Stimulated activated naive CD8-positive, alpha-beta T cell treated with anti-CD3 and anti-CD28 coated beads, Interleukin-15, Interleukin-2, amounts not matched to agents 100 ng/mL and 50 ng/mL, for 24 hours (primary cell): ENCODE results near the gene MPEG1.

Experiments
- H3K27ac Mint-ChIP-seq: one replicate; pipeline ENCODE4 v1.8.0; 2021; ENCODE audit warnings: mild to moderate bottlenecking, mixed read lengths
- H3K27me3 Mint-ChIP-seq: one replicate; pipeline ENCODE4 v1.8.0; 2021; ENCODE audit warnings: mixed read lengths
- H3K36me3 Mint-ChIP-seq: one replicate; pipeline ENCODE4 v1.8.0; 2021; ENCODE audit warnings: low read depth, mixed read lengths
- H3K4me1 Mint-ChIP-seq: one replicate; pipeline ENCODE4 v1.8.0; 2021; ENCODE audit warnings: low read depth, mixed read lengths
- H3K4me3 Mint-ChIP-seq: one replicate; pipeline ENCODE4 v1.8.0; 2021; ENCODE audit warnings: mild to moderate bottlenecking, mixed read lengths
- H3K9me3 Mint-ChIP-seq: one replicate; pipeline ENCODE4 v1.8.0; 2021; ENCODE audit warnings: mixed read lengths

The MPEG1 gene

DNA sequence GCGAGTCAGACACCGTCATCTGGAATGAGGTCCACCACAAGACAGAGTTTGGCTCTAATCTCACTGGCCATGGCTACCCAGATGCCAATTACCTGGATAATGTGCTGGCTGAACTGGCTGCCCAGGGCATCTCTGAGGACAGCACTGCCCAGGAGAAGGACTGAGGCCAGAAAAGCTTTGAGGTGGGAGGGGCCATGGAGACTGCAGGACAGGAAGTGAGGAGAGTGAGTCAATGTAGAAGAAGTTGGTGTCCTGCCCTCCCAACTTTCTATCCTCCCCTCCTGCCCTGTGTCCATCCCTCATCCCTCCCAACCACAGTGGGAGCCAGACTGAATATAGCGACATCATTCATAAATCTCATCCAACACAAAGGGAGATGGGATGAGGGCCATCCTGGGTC is 8.0 kb downstream of the MPEG1 start:
- H3K27me3 Mint-ChIP-seq: peaks cover 16% of the 10 kb centered on the region
- H3K4me1 Mint-ChIP-seq: peaks cover 51% of the 10 kb centered on the region
- H3K9me3 Mint-ChIP-seq: peaks cover 2% of the 10 kb centered on the region
- H3K36me3 Mint-ChIP-seq: peaks cover 2% of the 10 kb centered on the region
- no peak overlapping the region for H3K4me3 Mint-ChIP-seq
- no peak overlapping the region for H3K27ac Mint-ChIP-seq

DNA sequence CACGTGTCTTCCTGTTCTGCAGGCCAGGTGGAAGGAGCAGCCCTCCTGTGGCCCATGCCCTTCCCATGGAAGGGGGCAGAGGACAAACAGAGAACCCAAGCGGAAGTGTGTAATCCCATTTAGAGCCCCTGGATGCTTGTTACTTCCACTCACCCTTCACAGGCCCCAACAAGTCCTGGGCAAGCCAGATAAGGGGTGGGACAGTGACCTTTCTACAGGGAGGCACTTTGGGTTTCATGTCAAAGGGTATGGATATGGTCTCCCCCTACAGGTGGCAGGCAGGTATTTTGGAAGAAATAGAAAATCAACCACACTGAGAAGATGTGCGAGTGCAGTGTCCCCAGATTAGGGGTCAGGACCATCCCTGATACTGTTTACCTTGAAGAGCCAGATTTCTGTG is 11.4 kb downstream of the MPEG1 start:
- Mint-ChIP-seq H3K36me3 (peaks cover 20% of the 10 kb centered on the region), H3K4me3 (no peak overlapping the region), H3K27ac (no peak overlapping the region), H3K4me1 (peaks cover 39% of the 10 kb centered on the region), H3K9me3 (peaks cover 10% of the 10 kb centered on the region), H3K27me3 (peaks cover 21% of the 10 kb centered on the region)

DNA sequence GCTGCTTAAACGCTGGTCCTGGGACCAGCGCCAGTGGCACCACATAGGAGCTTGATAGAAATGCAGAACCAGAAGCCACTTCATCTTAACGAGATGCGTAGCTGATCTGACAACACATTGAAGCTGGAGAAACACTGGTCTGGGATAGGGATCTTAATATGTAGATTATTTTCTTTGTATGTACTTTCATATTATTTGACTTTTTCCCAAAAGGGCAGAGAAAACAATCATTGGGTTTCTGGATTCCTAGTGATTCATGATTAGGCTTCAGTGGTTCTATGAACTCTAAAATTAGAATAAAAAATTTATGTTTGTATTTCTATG is 12.3 kb downstream of the MPEG1 start:
- H3K27me3 Mint-ChIP-seq: peaks cover 21% of the 10 kb centered on the region
- peaks cover 20% of the 10 kb centered on the region for H3K36me3 Mint-ChIP-seq
- no peak overlapping the region for H3K4me3 Mint-ChIP-seq
- peaks cover 39% of the 10 kb centered on the region for H3K4me1 Mint-ChIP-seq
- H3K9me3 Mint-ChIP-seq: peaks cover 10% of the 10 kb centered on the region
- H3K27ac Mint-ChIP-seq: no peak overlapping the region

DNA sequence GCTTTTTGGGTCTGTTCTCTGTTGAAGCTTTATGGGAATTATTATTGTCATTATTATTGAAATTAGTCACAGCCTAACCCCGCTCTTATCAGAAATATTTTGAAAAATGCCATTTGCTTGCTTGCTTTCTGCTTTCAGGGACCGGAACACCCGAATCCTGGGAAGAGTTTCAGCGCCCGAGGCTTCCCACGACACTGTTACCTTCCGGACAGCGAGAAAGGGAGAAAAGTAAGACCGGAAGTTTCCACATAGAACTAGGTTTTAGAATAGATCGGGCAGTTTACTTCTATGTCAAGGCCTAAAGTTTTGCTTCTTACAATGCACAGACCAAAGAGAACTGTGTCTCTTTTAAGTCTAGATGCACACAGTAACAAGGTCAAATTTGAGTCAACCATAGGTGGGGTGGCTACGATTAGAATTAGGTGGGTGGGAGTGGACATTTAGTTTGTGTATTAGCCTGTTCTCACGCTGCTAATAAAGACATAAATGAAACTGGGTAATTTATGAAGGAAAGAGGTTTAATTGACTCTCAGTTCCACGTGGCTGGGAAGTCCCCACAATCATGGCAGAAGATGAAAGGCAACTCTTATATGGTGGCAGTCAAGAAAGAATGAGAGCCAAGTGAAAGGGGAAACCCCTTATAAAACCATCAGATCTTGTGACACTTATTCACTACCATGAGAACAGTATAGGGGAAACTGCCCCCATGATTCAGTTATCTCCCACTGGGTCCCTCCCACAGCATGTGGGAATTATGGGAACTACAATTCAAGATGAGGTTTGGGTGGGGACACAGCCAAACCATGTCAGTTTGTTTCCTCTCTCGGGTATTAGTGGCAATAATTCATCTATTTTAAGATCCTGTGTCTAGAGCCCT is 12.9 kb downstream of the MPEG1 start:
- Mint-ChIP-seq H3K36me3 (peaks cover 20% of the 10 kb centered on the region), H3K4me1 (peaks cover 39% of the 10 kb centered on the region), H3K9me3 (peaks cover 10% of the 10 kb centered on the region), H3K27ac (peak overlapping the region; percentile 62), H3K4me3 (no peak overlapping the region), H3K27me3 (peaks cover 21% of the 10 kb centered on the region)

DNA sequence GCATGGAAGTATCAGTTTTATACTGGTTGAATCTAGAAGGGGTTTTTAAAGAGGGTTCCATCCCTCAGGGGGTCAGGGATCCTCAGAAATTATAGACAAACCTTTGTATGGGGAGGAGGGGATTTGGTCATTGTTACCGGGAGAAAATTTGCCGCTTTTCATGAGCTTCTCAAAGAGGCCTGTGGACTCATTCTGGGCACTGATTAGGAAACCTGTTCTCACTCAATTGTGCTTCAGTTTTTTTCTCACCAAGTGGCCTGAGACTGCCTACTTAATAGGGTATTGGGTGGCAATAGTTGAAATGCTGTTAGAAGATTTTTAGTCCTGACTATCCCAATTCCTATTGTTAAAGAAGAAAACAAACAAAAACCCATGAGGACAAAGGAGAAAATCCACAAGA is 14.0 kb downstream of the MPEG1 start:
- Mint-ChIP-seq H3K27ac (no peak overlapping the region), H3K9me3 (peaks cover 10% of the 10 kb centered on the region), H3K4me1 (peaks cover 39% of the 10 kb centered on the region), H3K36me3 (peaks cover 20% of the 10 kb centered on the region), H3K27me3 (peaks cover 21% of the 10 kb centered on the region), H3K4me3 (no peak overlapping the region)

DNA sequence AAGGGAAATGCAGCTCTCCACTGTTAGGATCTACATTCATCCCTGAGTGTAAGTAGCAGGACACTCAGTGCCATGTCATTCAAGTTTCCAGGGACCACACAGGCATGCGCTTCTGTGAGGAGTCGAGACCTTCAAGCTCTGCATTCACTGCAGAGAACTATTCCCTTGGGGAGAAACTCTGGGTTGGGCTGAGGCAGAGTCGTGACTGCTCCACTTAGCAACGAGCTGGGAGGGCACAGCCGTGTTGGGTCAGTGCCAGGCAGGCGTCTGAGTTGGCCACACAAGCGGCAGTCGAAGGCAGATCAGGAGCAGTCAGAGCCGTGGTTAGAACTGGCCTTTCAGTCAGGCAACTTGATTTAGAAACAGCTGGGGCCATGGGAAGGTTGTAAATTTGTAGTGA is 14.7 kb downstream of the MPEG1 start:
- H3K4me1 Mint-ChIP-seq: peaks cover 39% of the 10 kb centered on the region

DNA sequence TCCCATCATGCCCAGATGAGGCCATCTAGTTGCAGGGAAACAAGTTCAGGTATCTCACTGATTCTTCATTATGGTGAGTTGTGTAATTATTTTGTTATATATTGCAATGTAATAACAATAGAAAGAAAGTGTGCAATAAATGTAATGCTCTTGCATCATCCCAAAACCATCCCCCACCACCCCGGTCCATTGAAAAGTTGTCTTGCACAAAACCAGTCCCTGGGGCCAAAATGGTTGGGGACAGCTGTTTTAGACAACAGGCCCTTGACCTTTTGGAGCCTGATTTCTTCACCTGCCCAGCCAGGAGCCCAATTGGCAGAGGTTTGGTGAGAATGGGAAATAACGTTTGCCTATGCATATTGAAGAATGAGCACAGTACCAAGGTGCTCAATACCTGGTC is 15.9 kb downstream of the MPEG1 start:
- H3K9me3 Mint-ChIP-seq: peaks cover 10% of the 10 kb centered on the region
- peaks cover 17% of the 10 kb centered on the region for H3K27me3 Mint-ChIP-seq
- no peak overlapping the region for H3K27ac Mint-ChIP-seq
- peaks cover 37% of the 10 kb centered on the region for H3K4me1 Mint-ChIP-seq
- no peak overlapping the region for H3K4me3 Mint-ChIP-seq
- H3K36me3 Mint-ChIP-seq: peaks cover 20% of the 10 kb centered on the region

More for the DNA sequence above, 14.7 kb downstream of the MPEG1 start:
- Mint-ChIP-seq H3K27me3 (peaks cover 19% of the 10 kb centered on the region), H3K27ac (no peak overlapping the region), H3K36me3 (peaks cover 20% of the 10 kb centered on the region), H3K9me3 (peaks cover 10% of the 10 kb centered on the region), H3K4me3 (no peak overlapping the region)

DNA sequence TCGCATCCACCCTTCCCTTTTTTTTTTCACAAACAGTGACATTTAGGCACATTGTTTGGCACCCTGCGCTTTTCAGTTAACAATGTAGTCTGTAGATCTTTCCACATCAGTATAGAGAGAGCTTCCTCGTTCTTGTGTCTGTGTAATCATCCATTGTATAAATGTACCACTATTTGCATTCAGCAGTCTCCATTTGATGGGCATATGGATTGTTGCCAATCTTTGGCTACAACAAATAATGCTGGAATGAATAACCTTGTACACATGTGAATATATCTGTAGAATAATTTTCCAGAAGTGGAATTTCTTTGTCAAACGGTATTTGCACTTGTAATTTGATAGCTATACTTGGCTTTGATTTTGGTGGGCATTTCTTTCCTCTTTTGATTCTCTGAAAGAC is 17.1 kb downstream of the MPEG1 start:
- H3K27ac Mint-ChIP-seq: no peak overlapping the region
- no peak overlapping the region for H3K4me3 Mint-ChIP-seq
- peaks cover 10% of the 10 kb centered on the region for H3K9me3 Mint-ChIP-seq
- peaks cover 27% of the 10 kb centered on the region for H3K4me1 Mint-ChIP-seq
- H3K27me3 Mint-ChIP-seq: peaks cover 15% of the 10 kb centered on the region
- H3K36me3 Mint-ChIP-seq: peaks cover 20% of the 10 kb centered on the region

DNA sequence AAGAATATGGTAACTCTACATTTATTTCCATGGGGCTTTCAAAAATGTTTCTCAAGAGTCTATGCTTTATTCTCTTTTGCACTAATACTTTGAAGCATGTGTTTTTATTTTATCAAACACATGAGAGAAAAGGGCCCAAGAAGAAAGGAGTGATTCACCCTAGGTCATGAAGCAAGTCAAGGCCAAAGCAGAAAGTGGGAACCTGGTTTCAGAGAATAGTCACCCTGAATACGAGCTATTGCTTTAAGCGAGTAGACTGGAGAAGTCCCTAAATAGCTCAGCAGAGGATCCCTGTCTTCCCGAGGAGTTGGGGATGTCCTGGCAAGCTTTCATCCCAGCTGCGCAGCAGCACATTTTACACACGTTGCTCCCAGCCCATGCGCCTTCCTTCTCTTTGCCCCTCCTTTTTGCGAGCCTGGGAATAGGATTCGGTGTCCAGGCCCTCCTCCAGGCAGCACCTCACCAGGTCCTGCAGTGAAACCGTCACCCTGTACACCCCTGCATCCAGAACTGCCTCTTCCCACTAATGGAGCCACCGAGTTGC is 19.1 kb downstream of the MPEG1 start:
- Mint-ChIP-seq H3K4me1 (peaks cover 9% of the 10 kb centered on the region), H3K27ac (no peak overlapping the region), H3K9me3 (peaks cover 6% of the 10 kb centered on the region), H3K27me3 (peaks cover 14% of the 10 kb centered on the region), H3K36me3 (peaks cover 12% of the 10 kb centered on the region), H3K4me3 (no peak overlapping the region)

DNA sequence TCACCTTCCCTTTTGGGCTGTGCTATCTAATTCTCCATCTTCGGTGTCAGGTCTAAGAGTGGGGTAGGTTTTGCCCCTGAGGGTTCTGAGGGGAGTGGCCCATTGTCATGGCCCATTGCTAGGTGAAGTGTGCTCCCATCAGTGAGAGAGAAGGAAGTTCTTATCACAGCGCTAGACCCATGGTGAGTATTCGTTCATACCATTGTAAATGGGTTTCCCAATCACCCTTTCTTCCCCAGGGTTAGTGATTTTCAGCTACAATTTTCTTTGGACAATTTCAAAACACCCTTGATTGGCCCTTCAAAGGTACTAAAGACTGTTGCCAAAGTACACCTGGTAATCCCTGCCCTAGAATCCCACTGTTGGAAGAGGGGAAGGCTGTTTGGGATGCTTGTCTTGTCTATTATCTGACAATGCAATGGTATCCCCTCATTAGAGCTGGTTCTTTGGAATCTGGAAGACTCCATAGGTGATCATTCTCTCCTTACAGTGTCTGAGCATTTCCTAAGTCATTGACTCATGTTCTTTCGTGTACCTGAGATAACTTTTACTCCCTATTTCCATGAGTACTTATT is 20.2 kb downstream of the MPEG1 start:
- H3K36me3 Mint-ChIP-seq: peaks cover 7% of the 10 kb centered on the region
- H3K27ac Mint-ChIP-seq: no peak overlapping the region
- no peaks in the 10 kb centered on the region for H3K4me1 Mint-ChIP-seq
- peaks cover 6% of the 10 kb centered on the region for H3K9me3 Mint-ChIP-seq
- H3K4me3 Mint-ChIP-seq: no peak overlapping the region
- peaks cover 6% of the 10 kb centered on the region for H3K27me3 Mint-ChIP-seq

DNA sequence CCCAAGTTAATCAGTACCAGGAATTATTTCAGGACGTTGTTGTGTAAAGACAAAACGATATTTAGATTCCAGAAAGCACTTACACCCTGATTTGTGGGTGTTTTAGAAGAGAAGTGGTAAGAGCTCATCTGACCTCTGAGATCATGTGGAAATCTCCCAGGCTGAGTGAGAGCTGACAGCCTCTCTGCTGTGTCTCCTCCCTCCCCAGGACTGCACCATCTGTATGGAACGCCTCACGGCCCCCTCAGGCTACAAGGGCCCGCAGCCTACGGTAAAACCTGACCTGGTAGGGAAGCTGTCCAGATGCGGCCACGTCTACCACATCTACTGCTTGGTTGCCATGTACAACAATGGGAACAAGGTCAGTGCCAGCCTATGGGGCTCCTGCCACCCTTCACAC is 20.8 kb downstream of the MPEG1 start:
- Mint-ChIP-seq H3K27me3 (no peaks in the 10 kb centered on the region), H3K4me1 (no peaks in the 10 kb centered on the region), H3K4me3 (no peak overlapping the region), H3K27ac (no peak overlapping the region), H3K9me3 (peaks cover under 1% of the 10 kb centered on the region), H3K36me3 (peaks cover under 1% of the 10 kb centered on the region)

DNA sequence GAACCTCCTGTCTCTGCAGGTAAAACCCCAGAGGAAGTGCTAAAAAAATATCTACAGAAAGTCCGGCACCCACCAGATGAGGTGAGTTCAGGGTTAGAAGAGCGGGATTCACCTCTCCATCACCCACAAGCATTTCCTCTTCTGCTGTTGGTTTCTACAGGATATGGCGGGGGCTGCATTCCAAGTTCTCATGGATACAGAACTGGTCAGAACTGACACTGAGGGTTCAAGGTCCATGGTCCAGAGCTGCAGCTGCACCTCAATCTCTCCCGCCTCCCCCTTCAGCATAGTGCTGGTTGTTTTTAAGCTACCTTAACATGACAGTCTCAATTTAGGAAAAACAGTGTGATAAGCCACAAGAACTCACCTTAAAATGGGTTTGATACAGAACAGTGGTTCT is 21.6 kb downstream of the MPEG1 start:
- H3K27me3 Mint-ChIP-seq: no peaks in the 10 kb centered on the region
- H3K9me3 Mint-ChIP-seq: no peaks in the 10 kb centered on the region
- H3K27ac Mint-ChIP-seq: no peak overlapping the region
- no peak overlapping the region for H3K4me3 Mint-ChIP-seq
- no peaks in the 10 kb centered on the region for H3K36me3 Mint-ChIP-seq
- H3K4me1 Mint-ChIP-seq: no peaks in the 10 kb centered on the region

DNA sequence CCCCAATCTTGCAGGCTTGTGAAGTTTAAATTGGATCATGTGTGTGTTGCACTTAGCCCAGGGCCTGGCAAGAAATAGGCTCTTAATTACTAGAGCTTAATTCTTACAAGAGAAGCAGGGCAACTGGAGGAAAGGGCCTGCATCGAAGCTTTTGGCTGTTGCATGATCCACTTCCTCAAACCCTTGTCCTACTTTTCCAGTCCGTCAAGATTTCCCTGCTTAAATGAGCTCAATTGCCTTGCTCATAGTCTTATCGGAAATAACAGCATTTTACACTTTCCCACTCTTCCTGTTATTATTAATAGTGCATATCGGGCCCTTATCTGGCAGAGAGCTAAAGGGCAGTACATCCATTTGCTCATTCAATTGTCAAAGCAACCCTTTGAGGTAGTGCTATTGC is 22.7 kb downstream of the MPEG1 start:
- no peaks in the 10 kb centered on the region for H3K9me3 Mint-ChIP-seq
- H3K4me1 Mint-ChIP-seq: no peaks in the 10 kb centered on the region
- no peak overlapping the region for H3K4me3 Mint-ChIP-seq
- no peaks in the 10 kb centered on the region for H3K27me3 Mint-ChIP-seq
- no peaks in the 10 kb centered on the region for H3K36me3 Mint-ChIP-seq
- no peak overlapping the region for H3K27ac Mint-ChIP-seq

DNA sequence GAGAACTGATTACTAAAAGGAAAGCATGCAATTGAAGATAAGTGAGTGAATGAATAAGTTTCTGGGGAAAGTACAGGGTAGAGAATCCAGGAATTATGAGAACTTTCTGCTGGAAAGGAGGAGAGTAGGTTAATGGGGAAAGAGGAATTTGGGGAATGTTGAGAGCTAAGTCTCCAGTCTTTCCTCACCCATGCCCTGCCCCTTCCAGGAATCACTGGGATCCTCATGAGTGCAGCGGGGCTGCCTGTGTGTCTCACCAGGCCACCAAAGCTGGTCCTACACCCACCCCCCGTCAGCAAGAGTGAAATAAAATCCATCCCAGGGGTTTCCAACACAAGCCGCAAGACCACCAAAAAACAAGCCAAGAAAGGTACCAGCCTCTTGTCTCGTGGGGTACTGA is 23.8 kb downstream of the MPEG1 start:
- Mint-ChIP-seq H3K27me3 (no peaks in the 10 kb centered on the region), H3K9me3 (no peaks in the 10 kb centered on the region), H3K4me3 (no peak overlapping the region), H3K27ac (no peak overlapping the region), H3K4me1 (no peaks in the 10 kb centered on the region), H3K36me3 (no peaks in the 10 kb centered on the region)

DNA sequence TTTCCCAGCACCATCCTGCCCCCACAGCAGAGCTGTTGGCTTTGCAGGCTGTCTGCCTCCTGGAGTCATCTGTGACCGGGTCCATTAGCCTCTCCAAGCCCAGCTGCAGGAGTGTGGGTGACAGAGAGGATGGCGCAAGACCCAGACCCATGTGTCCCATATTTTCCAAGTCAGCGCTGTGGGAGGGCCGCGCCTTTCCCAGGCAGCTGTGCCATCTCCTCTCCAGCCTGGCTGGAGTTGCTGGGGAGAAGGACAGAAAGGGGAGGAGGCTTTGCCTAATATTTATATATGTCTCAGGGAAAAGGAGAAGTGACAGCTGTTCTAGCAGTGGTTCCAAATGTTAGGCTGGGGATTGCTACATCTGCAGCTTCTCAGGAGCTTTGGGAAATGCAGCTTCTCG is 25.1 kb downstream of the MPEG1 start:
- H3K9me3 Mint-ChIP-seq: no peaks in the 10 kb centered on the region
- no peaks in the 10 kb centered on the region for H3K27me3 Mint-ChIP-seq
- H3K4me3 Mint-ChIP-seq: no peak overlapping the region
- H3K36me3 Mint-ChIP-seq: no peaks in the 10 kb centered on the region
- H3K27ac Mint-ChIP-seq: no peak overlapping the region
- no peaks in the 10 kb centered on the region for H3K4me1 Mint-ChIP-seq
